K562 (cell line): ENCODE measurements around the gene IFFO2. TPM values are rescaled to one million over a fixed set of nuclear protein-coding genes. Genes with fewer than 3 reads are reported as not detected.

Experiments
- ATAC-seq: fragments of 200-7000 bp; cut with Tn5 transposase; 3 replicates; pipeline ENCODE4 v1.9.1; 2020; ENCODE audit warnings: moderate library complexity
- BruUV-seq: library from RNA; stranded (reverse); fragments of 400-500 nt; replicated peaks from 2 replicates; lab custom pipeline; 2021; lab: Mats Ljungman, UMichigan
- CTCF ChIA-PET: fragments of 300-600 bp; formaldehyde crosslinking; extraction: SDS; loops from one replicate; lab custom pipeline; 2021; ENCODE audit warnings: low intra/inter-chr PET ratio; lab: Yijun Ruan, JAX
- POLR2A ChIA-PET: fragments of 300-600, 350-650 bp; sonication (Branson Sonifier 250); formaldehyde crosslinking; extraction: SDS; loops from one replicate; lab custom pipeline; 2021; ENCODE audit warnings: antibody characterized with exemption, inconsistent platforms; lab: Yijun Ruan, JAX
- DNase-seq, 4 experiments: peaks; one replicate each; pipeline versions ENCODE4 v3.0.0 to v3.0.0-alpha.2; 2011 to 2018; ENCODE audit warnings: low spot score in 3 of 4, mixed read lengths in 3 of 4; ENCODE audit errors: extremely low read depth in 1 of 4
- FAIRE-seq: peaks from 2 replicates; lab custom pipeline; 2011; peaks lifted over from hg19 to GRCh38; lab: Jason Lieb, UNC
- H2AFZ ChIP-seq: 2 replicates; pipeline ENCODE4 v1.6.0; 2011; ENCODE audit warnings: low read depth, low read length, control low read depth, inconsistent platforms
- H3K27ac ChIP-seq: fragments of 200-600 bp; 3 replicates; pipeline ENCODE4 v1.8.0; 2011; ENCODE audit warnings: low read depth, mild to moderate bottlenecking, control low read depth, inconsistent platforms, low read length, moderate library complexity, mixed read lengths; ENCODE audit errors: extremely low read depth
- H3K27me3 ChIP-seq, 2 experiments: fragments of 300-600 bp in 1 of 2; 2 replicates in 1 of 2; 3 replicates in 1 of 2; pipeline versions ENCODE4 v1.6.0 to v1.8.0; 2011; ENCODE audit warnings: inconsistent platforms in 2 of 2, low read length in 2 of 2, mild to moderate bottlenecking in 1 of 2, mixed read lengths in 1 of 2, moderate library complexity in 1 of 2; ENCODE audit not compliant: control insufficient read depth in 2 of 2, insufficient read depth in 2 of 2
- H3K36me3 ChIP-seq: fragments of 300-600 bp; 3 replicates; pipeline ENCODE4 v1.8.0; 2011; ENCODE audit warnings: mild to moderate bottlenecking, low read length, inconsistent platforms; ENCODE audit not compliant: control insufficient read depth, insufficient read depth
- H3K4me1 ChIP-seq, 2 experiments: fragments of 200-600 bp in 1 of 2; replicated peaks in 1 of 2; 2 replicates in 1 of 2; 3 replicates in 1 of 2; pipeline versions ENCODE4 v1.5.1 to v1.8.0; 2011; ENCODE audit warnings: inconsistent platforms in 2 of 2, low read length in 2 of 2, mild to moderate bottlenecking in 1 of 2, mixed read lengths in 1 of 2, moderate library complexity in 1 of 2; ENCODE audit not compliant: control insufficient read depth in 2 of 2, insufficient read depth in 2 of 2
- H3K4me2 ChIP-seq: 2 replicates; pipeline ENCODE4 v1.6.1; 2011; ENCODE audit warnings: low read length, control low read depth, inconsistent platforms, mixed read lengths; ENCODE audit not compliant: insufficient read depth
- H3K4me3 ChIP-seq: fragments of 200-600 bp; sonication (generic), shearing (Covaris generic); 2 replicates; pipeline ENCODE4 v1.5.1; 2016; ENCODE audit warnings: control low read depth, inconsistent platforms
- H3K79me2 ChIP-seq: fragments of 200-600 bp; 3 replicates; pipeline ENCODE4 v1.8.0; 2011; ENCODE audit warnings: low read length, inconsistent platforms; ENCODE audit not compliant: control insufficient read depth, insufficient read depth
- H3K9ac ChIP-seq, 2 experiments: 2 replicates each; pipeline versions ENCODE4 v1.6.0 to v1.6.1; 2011; ENCODE audit warnings: low read depth in 2 of 2, low read length in 2 of 2, control low read depth in 1 of 2, inconsistent platforms in 1 of 2, mild to moderate bottlenecking in 1 of 2, mixed read lengths in 1 of 2; ENCODE audit not compliant: insufficient read depth in 1 of 2
- H3K9me1 ChIP-seq: one replicate; pipeline ENCODE4 v1.6.0; 2011; ENCODE audit warnings: inconsistent platforms, mild to moderate bottlenecking, low read length, moderate library complexity; ENCODE audit not compliant: control insufficient read depth, insufficient read depth
- H3K9me3 ChIP-seq: replicated peaks from 2 replicates; pipeline ENCODE4 v1.5.1; 2011; ENCODE audit warnings: low read depth, low read length, inconsistent platforms; ENCODE audit not compliant: control insufficient read depth, insufficient read depth
- H4K20me1 ChIP-seq: replicated peaks from 2 replicates; pipeline ENCODE4 v1.6.1; 2011; ENCODE audit warnings: low read length, inconsistent platforms, mixed read lengths; ENCODE audit not compliant: control insufficient read depth, insufficient read depth
- HDAC6 ChIP-seq: IDR thresholded peaks from 2 replicates; pipeline ENCODE4 v1.6.1; 2012; ENCODE audit warnings: low read depth, mild to moderate bottlenecking, control low read depth, inconsistent platforms, low read length, moderate library complexity
- HNRNPK ChIP-seq: fragments of 200-400 bp; formaldehyde crosslinking; IDR thresholded peaks from one replicate; pipeline ENCODE4 v1.6.1; 2018; ENCODE audit warnings: mild to moderate bottlenecking, low read depth, low read length; ENCODE audit not compliant: poor library complexity, severe bottlenecking
- NFRKB ChIP-seq: fragments of 450-650 bp; IDR thresholded peaks from 2 replicates; pipeline ENCODE4 v1.6.1; 2016; ENCODE audit warnings: low read depth
- PHF20 ChIP-seq: fragments of 450-650 bp; IDR thresholded peaks from 2 replicates; pipeline ENCODE4 v1.6.1; 2018; ENCODE audit not compliant: partially characterized antibody
- RAD21 ChIP-seq, 2 experiments: fragments of 250-450 bp in 1 of 2; fragments of 450-650 bp in 1 of 2; sonication (Bioruptor Pico) in 1 of 2; formaldehyde crosslinking in 1 of 2; IDR thresholded peaks in 1 of 2; conservative IDR thresholded peaks in 1 of 2; 2 replicates each; pipeline versions ENCODE4 v1.4.0 to v1.8.0; 2020 to 2022; ENCODE audit warnings: mild to moderate bottlenecking in 2 of 2, moderate library complexity in 1 of 2
- SMAD1 ChIP-seq: fragments of 150-350 bp; IDR thresholded peaks from 2 replicates; pipeline ENCODE4 v1.6.1; 2014; ENCODE audit warnings: low read length, low read depth; ENCODE audit not compliant: partially characterized antibody
- THAP7 ChIP-seq: fragments of 250-450 bp; sonication (Bioruptor Pico); IDR thresholded peaks from 2 replicates; pipeline ENCODE4 v1.5.0; 2021
- ZBTB7A ChIP-seq: IDR thresholded peaks from 2 replicates; pipeline ENCODE4 v1.6.1; 2011; ENCODE audit warnings: low read depth, mild to moderate bottlenecking, low read length, moderate library complexity, borderline replicate concordance; ENCODE audit not compliant: control insufficient read depth
- WGBS: fragments of 100-300 bp; shearing (Covaris generic); methylation state at CpG from one replicate; pipeline ENCODE4 v1.1.6; 2016; ENCODE audit warnings: low coverage, mixed read lengths; ENCODE audit not compliant: insufficient coverage; ENCODE audit errors: missing lambda C conversion rate; 5-methylcytosine and 5-hydroxymethylcytosine counted together
- in situ Hi-C: fragments of 300-500 bp; cut with MboI; formaldehyde crosslinking; loops from 4 replicates; pipeline ENCODE4 v1.15.0; 2018; ENCODE audit warnings: inconsistent platforms, mixed read lengths
- intact Hi-C: fragments of 100-400 bp; cut with micrococcal nuclease; formaldehyde crosslinking; loops from 2 replicates; pipeline ENCODE4 v1.14.2; 2022
- polyA plus RNA-seq, 8 experiments: library from polyadenylated mRNA; depleted of rRNA in 4 of 8; stranded (reverse) in 5 of 8; unstranded in 3 of 8; fragments of >200 nt; fragmentation: Nextera tagmentation in 2 of 8; fragmentation: Illumina TruSeq in 1 of 8; extraction: Ambion mirVana in 2 of 8; extraction: Trizol in 1 of 8; gene quantifications; 2 replicates each; pipeline versions ENCODE4 v1.2.1 to v1.2.3, GENCODE V29; 2011 to 2014; ENCODE audit warnings: inconsistent platforms in 1 of 8, missing spikeins in 1 of 8
- total RNA-seq, 7 experiments: library from RNA; depleted of rRNA in 6 of 7; stranded (reverse); fragments of >200 nt in 6 of 7; fragmentation: Illumina TruSeq in 2 of 7; extraction: Trizol in 2 of 7; gene quantifications; 2 replicates each; pipeline versions ENCODE4 v1.2.1 to v1.2.3, GENCODE V29; 2011 to 2021; ENCODE audit warnings: low replicate concordance in 1 of 7

Gene IFFO2
- total and polyA plus RNA-seq, 9 of the 15 experiments (the other 6 are each of a cell fraction or from before 2014, with no cell fraction given) = 0.15 to 1.0 (median 0.44) TPM; not detected in 2

GRCh38 chr1:18997508-18997907 lies 41.0 kb upstream of the IFFO2 start:
- ChIA-PET CTCF (no interaction called here), POLR2A (no interaction called here)
- in situ Hi-C loops = no loop called here
- DNase-seq (no peak), ATAC-seq (no peak), FAIRE-seq (no peak)
- no peaks in the 10 kb centered on the region for H3K36me3 ChIP-seq
- no peak overlapping the region for H3K27ac ChIP-seq
- H3K9me1 ChIP-seq = no peaks in the 10 kb centered on the region
- peaks cover 3 to 42% of the 10 kb centered on the region in 2 experiments; a peak in 3 of 5 replicates for H3K27me3 ChIP-seq
- H3K4me1 ChIP-seq = no peaks in the 10 kb centered on the region
- WGBS = 0% methylated on average over 6 of the region's 6 CpGs
- H3K79me2 ChIP-seq = no peaks in the 10 kb centered on the region
- TF ChIP-seq PHF20 (no peak), THAP7 (CRISPR knock-in tag) (no peak), HDAC6 (no peak), ZBTB7A (no peak), SMAD1 (no peak), RAD21 (CRISPR knock-in tag; conservative IDR thresholded peaks at IDR 0.05 in 1 of 2, IDR thresholded peaks at IDR 0.05 in 1 of 2) (no peak), NFRKB (no peak), HNRNPK (no peak)
- no peak overlapping the region for H3K4me3 ChIP-seq
- H3K9ac ChIP-seq = no peak overlapping the region
- no peaks in the 10 kb centered on the region for H4K20me1 ChIP-seq
- H3K4me2 ChIP-seq = no peak overlapping the region
- no peak overlapping the region for H2AFZ ChIP-seq
- intact Hi-C loops = no loop called here
- H3K9me3 ChIP-seq = 0 out of 2 replicates have a peak, but pooled peaks cover 4% of the 10 kb centered on the region
- no TSS peak for BruUV-seq
